ENCODE measurements around the gene PPFIA1. TPM values are rescaled to one million over a fixed set of nuclear protein-coding genes. Genes with fewer than 3 reads are reported as not detected.
"Not testable (repeated sequence)": the region's sequence is repeated elsewhere in the genome, so short reads cannot be mapped to it uniquely, and the experiment has no call there.

PPFIA1 gene
- total RNA-seq, 1 experiment from 2014 or later = 45.9 TPM

DNA sequence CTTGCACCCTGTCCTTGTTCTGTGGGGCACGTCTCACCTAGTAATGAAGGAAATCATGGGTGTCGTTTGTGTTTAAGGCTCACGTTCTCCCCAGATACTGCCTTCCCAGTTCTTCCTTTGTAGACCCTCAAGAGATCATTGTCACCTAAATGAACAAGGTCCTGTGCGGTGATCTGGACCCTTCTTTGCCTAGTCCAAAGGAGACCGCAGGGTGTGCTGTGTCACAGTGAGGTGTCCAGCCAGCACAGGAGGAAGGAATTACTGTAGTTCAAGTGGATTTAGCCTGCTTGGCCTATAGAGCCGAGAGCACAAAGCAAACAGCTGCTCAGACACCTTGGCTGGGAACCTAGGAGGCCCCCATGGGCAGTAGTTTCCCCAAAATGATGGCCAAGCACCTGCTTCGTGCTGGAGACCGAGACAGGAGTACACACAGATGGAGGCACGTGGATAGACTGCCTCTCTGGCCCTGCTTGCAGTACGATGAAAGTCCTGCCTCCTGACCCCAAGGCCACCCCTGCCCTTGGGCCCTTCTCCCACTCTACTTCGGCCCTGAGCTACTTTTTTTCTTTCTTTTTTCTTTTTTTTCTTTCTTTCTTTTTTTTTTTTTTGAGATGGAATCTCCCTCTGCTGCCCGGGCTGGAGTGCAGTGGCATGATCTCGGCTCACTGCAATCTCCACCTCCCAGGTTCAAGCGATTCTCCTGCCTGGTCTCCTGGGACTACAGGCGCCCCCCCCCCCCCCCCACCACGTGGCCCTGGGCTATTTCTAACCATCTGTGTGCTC, 19.4 kb upstream of the PPFIA1 start:
- DNase-seq (ENCODE audit: low spot score) = no peak
- in situ Hi-C loops (cut with HindIII; ENCODE audit: low sequenced_read_pairs) = no loop called here

DNA sequence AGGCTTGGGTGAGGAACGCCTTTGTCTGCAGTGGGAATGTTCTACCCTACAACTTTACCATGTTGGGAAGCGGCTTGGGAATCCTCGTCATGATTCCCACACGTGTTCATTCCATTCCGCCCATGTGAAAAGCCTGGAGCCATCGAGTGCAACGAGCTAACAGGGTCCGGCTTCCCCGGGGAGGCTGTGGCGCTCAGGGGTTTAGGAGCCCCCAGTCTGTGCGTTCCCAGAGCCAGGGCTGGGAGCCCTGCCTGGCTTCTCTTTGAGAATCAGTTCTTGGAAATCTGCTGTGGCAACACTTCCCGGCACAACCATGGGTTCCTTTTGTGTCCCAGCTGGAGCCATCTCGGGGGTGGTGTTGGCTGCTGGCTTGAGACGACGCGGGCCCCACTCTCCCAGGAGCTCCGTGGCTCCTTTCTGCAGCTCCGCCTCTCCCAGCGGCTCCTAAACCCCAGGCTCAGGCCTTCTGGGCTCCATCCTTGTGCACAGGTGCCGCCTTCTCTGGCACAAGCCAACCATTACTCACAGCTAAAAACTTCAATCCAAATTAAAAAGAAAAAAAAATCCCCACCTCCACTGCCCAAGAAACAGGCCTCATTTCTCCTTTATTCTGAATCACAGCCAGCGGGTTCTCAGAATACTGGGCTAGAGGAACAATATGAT, 18.7 kb upstream of the PPFIA1 start:
- no peak for DNase-seq (ENCODE audit: low spot score)
- in situ Hi-C loops (cut with HindIII; ENCODE audit: low sequenced_read_pairs) = no loop called here

DNA sequence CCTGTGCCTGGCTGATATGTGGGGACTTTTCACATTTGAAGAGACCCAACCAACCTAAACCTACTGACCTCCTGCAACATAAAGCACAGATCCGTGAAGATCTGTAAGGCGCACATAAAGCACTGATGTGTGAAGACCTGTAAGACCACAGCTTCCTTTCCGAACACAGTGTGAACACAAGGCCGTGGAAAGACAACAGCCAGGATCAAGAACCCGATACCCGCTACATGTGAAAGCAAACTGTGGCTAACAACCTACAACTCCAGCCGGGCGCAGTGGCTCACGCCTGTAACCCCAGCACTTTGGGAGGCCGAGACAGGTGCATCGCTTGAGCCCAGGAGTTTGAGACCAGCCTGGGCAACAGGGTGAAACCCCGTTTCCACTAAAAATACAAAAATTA, 17.6 kb upstream of the PPFIA1 start:
- no peak for DNase-seq (ENCODE audit: low spot score)
- in situ Hi-C loops (cut with HindIII; ENCODE audit: low sequenced_read_pairs) = no loop called here

DNA sequence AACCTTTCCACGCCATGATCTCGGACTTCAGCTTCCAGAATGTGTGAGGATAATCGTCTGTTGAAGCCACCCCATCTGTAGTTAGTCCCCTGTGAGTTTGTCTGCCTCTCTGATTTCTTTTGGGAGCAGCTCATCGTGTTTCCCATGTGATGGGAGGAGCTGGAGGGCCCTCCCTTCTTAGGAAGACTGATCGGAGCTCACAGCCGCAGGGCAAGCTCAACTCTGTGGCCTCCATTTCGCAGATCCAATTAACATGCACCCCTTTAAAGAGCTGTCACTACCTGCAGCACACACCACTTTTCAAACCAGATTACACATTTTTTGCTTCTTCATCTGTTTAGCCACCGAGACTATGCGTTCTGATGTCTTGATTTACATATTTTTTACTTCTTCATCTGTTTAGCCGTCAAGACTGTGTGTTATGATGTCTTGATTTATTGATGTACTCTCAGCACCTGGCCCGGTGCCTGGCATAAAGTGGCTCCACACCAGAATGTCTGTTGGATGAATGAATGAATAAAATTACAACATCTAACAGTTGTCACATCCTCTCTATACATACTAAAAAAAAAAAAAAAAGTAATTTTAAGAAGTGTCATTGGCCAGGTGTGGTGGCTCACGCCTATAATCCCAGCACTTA, 14.9 kb upstream of the PPFIA1 start:
- no peak for DNase-seq (ENCODE audit: low spot score)
- in situ Hi-C loops (cut with HindIII; ENCODE audit: low sequenced_read_pairs) = no loop called here

DNA sequence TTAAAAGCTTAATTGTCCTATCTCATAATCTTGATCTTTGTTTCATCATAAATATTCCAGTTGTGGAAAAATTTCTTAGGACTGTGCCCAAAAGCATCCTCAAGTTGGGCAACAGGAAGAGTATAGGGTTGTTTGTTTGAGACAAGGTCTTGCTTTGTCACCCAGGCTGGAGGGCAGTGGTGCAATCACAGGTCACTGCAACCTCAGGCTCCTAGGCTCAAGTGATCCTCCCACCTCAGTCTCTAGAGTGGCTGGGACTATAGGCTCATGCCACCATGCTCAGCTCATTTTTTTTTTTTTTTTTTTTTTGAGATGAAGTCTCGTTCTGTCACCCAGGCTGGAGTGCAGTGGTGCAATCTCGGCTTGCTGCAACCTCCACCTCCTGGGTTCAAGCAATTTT, 11.4 kb upstream of the PPFIA1 start:
- in situ Hi-C loops (cut with HindIII; ENCODE audit: low sequenced_read_pairs); DNase-seq (ENCODE audit: low spot score): not testable (repeated sequence)

DNA sequence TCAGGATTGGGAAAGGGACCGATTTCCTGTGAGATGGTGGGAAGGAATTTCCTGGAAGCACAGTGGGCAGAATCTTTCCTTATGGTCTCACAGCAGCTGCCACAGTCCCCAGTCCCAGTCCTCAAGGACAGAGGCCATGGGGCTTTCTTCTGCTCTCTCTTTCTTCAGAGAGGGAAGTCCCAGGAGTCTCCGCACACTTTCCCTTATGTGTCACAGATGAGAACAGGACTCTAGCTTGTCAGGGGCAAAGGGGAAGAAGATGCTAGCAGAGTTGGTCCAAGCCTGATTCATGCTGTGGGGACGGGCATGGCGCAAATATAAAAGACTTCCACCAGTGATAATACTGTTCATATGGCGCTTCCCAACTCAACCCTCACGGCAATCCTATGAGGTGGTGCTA, 7.5 kb upstream of the PPFIA1 start:
- in situ Hi-C loops (cut with HindIII; ENCODE audit: low sequenced_read_pairs) = no loop called here
- DNase-seq (ENCODE audit: low spot score) = no peak

DNA sequence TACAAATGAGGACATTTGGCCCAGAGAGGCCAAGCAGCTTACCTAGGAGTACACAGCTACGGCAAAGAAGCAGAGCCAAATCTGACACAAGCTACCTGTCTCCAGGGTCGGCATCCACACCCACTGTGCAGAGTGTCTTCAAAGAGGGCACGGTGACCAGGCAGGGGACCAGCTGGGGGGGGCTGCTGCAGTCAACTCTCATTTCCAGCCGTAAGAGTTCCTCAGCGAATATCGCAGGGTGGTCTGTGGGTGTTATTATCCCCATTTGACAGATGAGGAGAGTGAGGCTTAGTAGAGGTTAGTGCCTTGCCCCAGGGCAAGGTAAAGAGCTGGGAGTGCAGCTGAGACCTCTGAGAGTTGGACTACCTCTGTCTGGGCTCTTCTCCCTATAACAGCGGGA, 7.1 kb upstream of the PPFIA1 start:
- in situ Hi-C loops (cut with HindIII; ENCODE audit: low sequenced_read_pairs) = no loop called here
- DNase-seq (ENCODE audit: low spot score) = no peak

DNA sequence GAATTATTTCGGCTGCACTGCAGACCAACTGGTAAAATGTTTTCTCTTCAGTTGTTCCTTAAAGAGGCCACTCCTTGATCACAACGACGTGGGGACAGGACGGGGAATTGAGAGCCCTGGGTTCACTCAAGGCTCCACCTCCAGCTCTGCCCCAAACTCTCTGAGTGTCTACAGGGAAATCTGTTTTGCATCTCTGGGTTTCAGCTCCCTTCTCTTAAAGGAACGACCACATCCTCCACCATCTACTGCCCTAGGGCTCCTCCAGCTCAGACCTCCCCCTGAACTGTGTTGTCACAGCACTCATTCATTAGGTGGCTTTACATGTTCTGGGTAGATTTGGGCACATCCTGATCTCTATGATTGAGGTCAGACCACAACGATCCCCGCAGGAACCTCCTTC, 5.1 kb upstream of the PPFIA1 start:
- DNase-seq (ENCODE audit: low spot score) = no peak

DNA sequence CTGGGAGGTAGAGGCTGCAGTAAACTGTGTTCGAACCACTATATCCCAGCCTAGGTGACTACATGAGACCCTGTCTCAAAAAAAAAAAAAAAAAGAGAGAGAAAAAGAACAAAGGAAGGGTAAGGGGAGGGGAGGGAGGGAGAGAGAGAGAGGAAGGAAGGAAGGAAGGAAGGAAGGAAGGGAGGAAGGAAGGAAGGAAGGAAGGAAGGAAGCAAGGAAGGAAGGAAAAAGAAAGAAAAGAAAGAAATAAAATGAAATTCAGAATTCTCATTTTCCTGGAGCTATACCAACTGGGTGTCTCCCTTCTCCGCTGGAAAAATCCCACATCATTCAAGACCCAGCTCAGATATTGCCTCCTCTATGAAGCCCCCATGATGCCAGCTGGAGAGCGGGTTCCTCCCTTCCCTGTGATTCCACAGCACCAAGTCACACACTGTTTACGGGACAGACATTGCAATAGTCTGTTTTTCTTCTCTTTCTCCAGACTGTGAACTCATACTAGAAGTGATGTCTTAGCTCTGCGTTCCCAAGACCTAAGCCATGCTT, 3.0 kb upstream of the PPFIA1 start:
- in situ Hi-C loops (cut with HindIII; ENCODE audit: low sequenced_read_pairs) = no loop called here
- DNase-seq (ENCODE audit: low spot score) = no peak

More for the DNA sequence above, 5.1 kb upstream of the PPFIA1 start:
- in situ Hi-C loops (cut with HindIII; ENCODE audit: low sequenced_read_pairs) = no loop called here

DNA sequence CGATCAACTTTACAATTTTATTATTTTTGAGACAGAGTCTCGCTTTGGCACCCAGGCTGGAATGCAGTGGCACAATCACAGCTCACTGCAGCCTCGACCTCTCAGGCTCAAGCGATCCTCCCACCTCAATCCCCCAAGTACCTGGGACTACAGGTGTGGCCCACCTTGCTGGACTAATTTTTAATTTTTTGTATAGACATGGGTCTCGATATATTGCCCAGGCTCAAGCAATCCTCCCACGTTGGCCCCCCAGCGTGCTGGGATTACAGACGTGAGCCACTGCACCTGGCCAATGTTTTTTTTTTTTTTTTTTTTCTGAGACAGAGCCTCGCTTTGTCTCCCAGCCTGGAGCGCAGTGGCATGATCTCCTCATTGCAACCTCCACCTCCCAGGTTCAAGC, 2.0 kb upstream of the PPFIA1 start:
- in situ Hi-C loops (cut with HindIII; ENCODE audit: low sequenced_read_pairs) = no loop called here

DNA sequence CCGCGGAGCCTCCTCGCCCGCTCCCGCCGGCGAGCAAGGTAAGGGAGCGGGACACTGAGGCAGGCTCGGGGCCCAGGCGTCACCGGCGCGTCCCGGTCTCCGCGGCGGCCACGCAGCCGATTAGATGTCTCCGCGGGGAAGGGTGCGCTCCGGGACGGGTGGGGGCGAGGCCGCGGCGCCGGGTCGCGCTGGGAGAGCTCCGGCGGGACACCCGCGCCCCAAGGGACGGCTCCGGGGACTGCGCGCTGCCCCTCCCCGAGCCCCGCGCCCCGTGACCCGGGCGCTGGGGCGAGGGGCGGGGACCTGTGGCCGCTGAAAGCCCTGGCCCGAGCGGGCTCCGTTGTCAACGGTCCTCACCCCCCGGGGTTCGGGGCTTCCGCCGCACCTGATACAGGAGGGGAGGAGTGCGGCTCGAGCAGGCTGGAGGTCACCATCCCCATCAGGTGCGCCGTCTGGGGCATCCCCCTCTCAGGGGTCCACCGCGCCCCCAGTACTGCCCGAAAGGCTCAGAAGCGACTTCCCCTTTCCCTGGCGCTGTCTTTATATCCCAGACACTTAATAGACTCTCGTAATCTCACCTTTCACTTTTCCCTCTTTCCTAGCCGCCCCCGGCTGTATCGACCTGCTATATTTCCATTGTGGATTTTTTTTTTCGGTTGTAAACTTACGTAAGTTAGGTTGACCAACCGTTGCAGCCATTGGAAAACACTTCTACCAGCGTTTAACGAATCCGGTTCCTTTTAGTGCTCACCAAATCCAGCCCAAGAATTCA, 573 bp downstream of the PPFIA1 start:
- peak; percentile 32 for DNase-seq (ENCODE audit: low spot score)
- in situ Hi-C loops (cut with HindIII; ENCODE audit: low sequenced_read_pairs) = no loop called here

More for the DNA sequence above, 2.0 kb upstream of the PPFIA1 start:
- DNase-seq (ENCODE audit: low spot score) = no peak

DNA sequence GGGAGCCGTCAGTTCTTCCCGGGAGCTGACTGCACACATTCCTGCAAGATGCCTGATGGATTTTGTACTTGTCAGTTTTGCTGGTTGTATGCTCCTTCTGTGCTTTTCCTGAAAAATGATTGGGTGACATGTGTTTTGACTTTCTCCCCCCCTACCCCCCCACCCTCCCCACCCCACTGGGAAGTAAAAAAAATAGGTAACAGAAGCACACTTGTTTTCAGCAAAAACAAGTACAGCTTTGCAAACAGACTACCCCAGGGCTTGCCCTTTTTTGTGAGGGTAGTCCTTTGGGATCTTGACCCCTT, 1.1 kb downstream of the PPFIA1 start:
- in situ Hi-C loops (cut with HindIII; ENCODE audit: low sequenced_read_pairs) = no loop called here
- no peak for DNase-seq (ENCODE audit: low spot score)

DNA sequence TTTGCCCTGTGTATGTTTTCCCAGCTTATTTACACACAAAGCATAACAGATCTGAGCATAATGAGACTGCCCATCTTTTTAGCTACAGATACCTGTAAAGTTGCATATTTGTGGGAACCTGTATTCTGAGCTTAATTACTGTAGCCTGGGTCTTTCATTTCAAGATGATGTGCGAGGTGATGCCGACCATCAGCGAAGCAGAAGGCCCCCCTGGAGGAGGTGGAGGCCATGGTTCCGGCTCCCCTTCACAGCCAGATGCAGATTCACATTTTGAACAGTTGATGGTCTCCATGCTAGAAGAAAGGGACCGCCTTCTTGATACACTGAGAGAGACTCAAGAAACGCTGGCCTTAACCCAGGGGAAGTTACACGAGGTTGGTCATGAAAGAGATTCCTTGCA, 1.5 kb downstream of the PPFIA1 start:
- in situ Hi-C loops (cut with HindIII; ENCODE audit: low sequenced_read_pairs) = no loop called here

DNA sequence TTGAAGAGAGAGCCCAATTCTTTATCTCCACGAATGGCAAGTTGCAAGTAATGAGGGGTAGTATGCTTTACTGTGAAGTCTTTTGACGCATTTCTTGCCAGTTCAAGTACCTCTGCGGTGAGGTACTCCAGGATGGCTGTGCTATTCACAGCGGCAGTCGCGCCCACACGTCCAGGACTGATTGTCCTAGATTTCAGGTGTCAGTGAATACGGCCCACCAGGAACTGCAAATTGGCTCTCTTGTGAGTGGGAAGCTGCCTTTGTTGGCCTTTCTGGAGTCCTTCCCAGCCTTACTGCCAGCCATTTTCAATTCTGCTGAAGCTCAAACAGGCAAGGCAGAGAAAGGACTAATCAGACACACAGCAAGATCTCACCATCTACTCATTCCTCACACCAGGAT, 8.5 kb downstream of the PPFIA1 start:
- in situ Hi-C loops (cut with HindIII; ENCODE audit: low sequenced_read_pairs) = no loop called here
- peak; percentile 77 for DNase-seq (ENCODE audit: low spot score)

More for the DNA sequence above, 1.5 kb downstream of the PPFIA1 start:
- no peak for DNase-seq (ENCODE audit: low spot score)

DNA sequence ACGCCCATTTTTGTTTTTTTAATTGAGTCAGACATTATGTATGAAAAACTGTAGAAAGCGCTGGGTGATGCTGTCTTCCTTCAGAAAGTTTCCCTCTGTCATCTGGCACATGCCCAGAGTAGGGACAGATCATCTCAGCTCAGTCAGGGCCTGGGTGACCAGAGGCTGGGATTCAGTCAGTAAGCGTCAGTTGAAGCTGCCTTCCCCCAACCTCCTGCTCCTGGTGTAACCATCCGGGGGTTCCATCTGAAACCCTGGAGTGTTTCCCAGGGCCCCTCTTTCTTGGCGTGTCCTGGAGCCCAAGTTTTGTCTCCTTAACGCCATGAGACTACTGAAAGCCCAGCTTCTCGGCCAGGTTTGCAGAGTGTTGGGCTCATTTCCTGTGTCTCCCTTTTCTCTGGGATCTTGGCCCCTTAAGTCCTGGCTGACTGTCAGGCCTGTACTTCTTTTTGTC, 10.7 kb downstream of the PPFIA1 start:
- peak; percentile 44 for DNase-seq (ENCODE audit: low spot score)
- in situ Hi-C loops (cut with HindIII; ENCODE audit: low sequenced_read_pairs) = no loop called here

DNA sequence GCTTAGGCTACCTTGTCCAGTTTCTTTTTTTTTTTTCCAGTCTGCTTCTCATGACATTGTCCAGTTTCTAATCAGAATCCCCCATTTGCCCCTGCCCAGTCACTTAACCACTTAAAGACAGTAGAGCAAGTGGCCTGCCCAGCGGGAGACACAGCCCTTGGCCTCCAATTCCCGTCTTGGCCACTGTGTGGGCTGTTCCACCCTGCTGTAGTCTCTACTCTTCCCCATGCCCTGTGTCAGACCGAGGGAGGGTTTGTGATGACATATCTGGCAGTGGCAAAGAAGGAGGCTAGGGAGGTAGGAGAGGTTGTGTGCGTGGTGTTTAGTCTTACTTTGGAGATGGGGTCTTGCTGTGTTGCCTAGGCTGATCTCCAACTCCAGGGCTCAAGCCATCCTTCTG, 11.5 kb downstream of the PPFIA1 start:
- DNase-seq (ENCODE audit: low spot score) = no peak
- in situ Hi-C loops (cut with HindIII; ENCODE audit: low sequenced_read_pairs) = no loop called here

DNA sequence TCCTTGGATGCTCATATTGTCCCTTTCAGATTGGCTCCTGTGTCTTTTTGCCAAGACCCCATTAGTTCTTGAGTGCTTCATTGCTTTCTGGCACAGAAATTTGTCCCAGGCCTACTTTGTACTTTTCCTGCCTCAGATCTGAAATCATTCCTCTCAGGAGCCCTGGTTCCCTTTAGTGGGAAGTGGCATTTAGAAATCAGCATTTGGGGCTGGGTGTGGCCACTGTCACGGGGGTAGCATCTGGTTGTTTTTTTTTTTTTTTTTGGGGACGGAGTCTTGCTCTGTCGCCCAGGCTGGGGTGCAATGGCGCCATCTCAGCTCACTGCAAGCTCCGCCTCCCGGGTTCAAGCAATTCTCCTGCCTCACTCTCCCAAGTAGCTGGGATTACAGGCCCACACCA, 18.2 kb downstream of the PPFIA1 start:
- no peak for DNase-seq (ENCODE audit: low spot score)
- in situ Hi-C loops (cut with HindIII; ENCODE audit: low sequenced_read_pairs) = no loop called here

DNA sequence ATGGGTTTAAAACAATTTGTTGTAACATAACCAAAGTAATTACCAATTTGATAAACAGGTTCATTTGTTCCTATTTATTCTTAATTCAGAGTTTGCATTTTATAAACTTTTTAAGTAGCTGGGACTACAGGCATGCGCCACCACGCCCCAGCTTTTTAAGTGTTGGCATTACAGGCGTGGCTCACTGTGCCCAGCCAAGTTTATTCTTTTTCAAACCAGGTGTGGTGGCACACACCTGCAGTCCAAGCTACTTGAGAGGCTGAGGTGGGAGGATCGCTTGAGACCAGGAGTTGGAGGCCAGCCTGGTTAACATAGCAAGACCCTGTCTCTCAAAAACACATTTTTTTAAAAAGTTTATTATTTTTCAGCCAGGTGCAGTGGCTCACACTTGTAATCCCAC, 19.1 kb downstream of the PPFIA1 start:
- in situ Hi-C loops (cut with HindIII; ENCODE audit: low sequenced_read_pairs) = no loop called here
- DNase-seq (ENCODE audit: low spot score) = no peak

DNA sequence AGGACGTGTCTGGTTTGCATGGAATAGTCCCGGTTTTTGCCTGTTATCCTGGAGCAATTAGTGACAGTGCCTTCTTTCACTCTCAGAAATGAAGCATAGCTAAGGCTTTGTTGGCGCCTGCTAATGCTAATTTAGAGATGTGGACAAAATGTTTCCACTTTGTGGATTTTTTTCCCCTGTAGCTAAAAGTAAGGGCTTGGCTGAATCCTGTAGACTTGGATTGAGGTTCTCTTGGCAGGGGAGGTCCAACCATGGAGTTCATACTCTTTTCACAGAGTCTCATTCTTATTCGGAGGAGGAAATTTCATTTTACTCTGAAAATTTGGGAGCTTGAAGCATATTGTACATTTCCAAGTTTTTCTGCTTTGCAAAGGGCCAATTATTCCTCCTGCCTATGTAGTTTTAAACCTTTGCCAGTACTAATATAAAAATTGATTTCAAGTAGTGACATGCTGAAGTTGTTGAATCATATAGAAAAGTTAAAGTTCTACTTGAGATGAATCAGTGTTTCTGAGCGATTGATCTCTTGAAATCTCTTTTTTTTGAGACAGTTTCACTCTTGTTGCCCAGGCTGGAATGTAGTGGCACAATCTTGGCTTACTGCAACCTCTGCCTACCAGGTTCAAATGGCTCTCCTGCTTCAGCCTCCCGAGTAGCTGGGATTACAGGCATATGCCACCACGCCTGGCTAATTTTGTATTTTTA, 20.0 kb downstream of the PPFIA1 start:
- in situ Hi-C loops (cut with HindIII; ENCODE audit: low sequenced_read_pairs) = no loop called here
- DNase-seq (ENCODE audit: low spot score) = no peak
